GM18520 (cell line): ENCODE results near the gene SEH1L.
"Not testable (repeated sequence)": the region's sequence is repeated elsewhere in the genome, so short reads cannot be mapped to it uniquely, and the experiment has no call there.

ENCODE experiments used
- ATAC-seq: cut with Tn5 transposase; IDR thresholded peaks from one replicate; pipeline ENCODE4 v1.9.1; 2021; ENCODE audit not compliant: unreplicated experiment

Gene SEH1L

GRCh38 chr18:12947285-12948049 is at the start of gene SEH1L:
Gene SEH1L (plus strand): TSS chr18:12948011. CDS start chr18:12948122, 111 bp downstream.
- peak; percentile 44 for ATAC-seq

GRCh38 chr18:12901208-12901607 is 46.6 kb upstream of the SEH1L start:
- ATAC-seq = not testable (repeated sequence)

- no peak for ATAC-seq
Observed at GRCh38 chr18:12904012-12904516, 43.7 kb upstream of the SEH1L start.

- no peak for ATAC-seq
Observed at GRCh38 chr18:12906119-12906518, 41.7 kb upstream of the SEH1L start.

- no peak for ATAC-seq
Observed at GRCh38 chr18:12906773-12907172, 41.0 kb upstream of the SEH1L start.

- ATAC-seq = no peak
Observed at GRCh38 chr18:12907258-12907925, 40.4 kb upstream of the SEH1L start.

GRCh38 chr18:12908706-12909105 is 39.1 kb upstream of the SEH1L start:
- no peak for ATAC-seq

GRCh38 chr18:12911025-12911928 is 36.5 kb upstream of the SEH1L start:
- ATAC-seq = no peak

- no peak for ATAC-seq
Observed at GRCh38 chr18:12911929-12912703, 35.7 kb upstream of the SEH1L start.

GRCh38 chr18:12921178-12921577 is 26.6 kb upstream of the SEH1L start:
- ATAC-seq = no peak

GRCh38 chr18:12922266-12922665 is 25.5 kb upstream of the SEH1L start:
- no peak for ATAC-seq

- no peak for ATAC-seq
Observed at GRCh38 chr18:12924616-12925015, 23.2 kb upstream of the SEH1L start.

- ATAC-seq = no peak
Observed at GRCh38 chr18:12928206-12928605, 19.6 kb upstream of the SEH1L start.

GRCh38 chr18:12928641-12929040 is 19.2 kb upstream of the SEH1L start:
- ATAC-seq = no peak

GRCh38 chr18:12929477-12930083 is 18.2 kb upstream of the SEH1L start:
- ATAC-seq = no peak

GRCh38 chr18:12930376-12930775 is 17.4 kb upstream of the SEH1L start:
- no peak for ATAC-seq

- no peak for ATAC-seq
Observed at GRCh38 chr18:12930908-12931307, 16.9 kb upstream of the SEH1L start.

GRCh38 chr18:12933327-12933726 is 14.5 kb upstream of the SEH1L start:
- no peak for ATAC-seq

GRCh38 chr18:12934454-12935071 is 13.2 kb upstream of the SEH1L start:
- no peak for ATAC-seq

GRCh38 chr18:12939162-12939561 is 8.6 kb upstream of the SEH1L start:
- no peak for ATAC-seq
